Measurements from ENCODE around the gene TMPRSS2.

- TF ChIP-seq POLR2A (IDR thresholded peaks at IDR 0.05) (no peak), CTCF (IDR thresholded peaks at IDR 0.05) (no peak)
Observed at GRCh38 chr21:41428311-41428710, 79.6 kb downstream of the TMPRSS2 start.

Data from lower leg skin (tissue), 3 donors.